Measurements from ENCODE around the gene INTS6L. TPM values are rescaled to one million over a fixed set of nuclear protein-coding genes. Genes with fewer than 3 reads are reported as not detected.
A peak's percentile ranks its signal among the peaks of the same experiment; 100 is the strongest.

INTS6L gene
- polyA plus RNA-seq, 4 donors = 2.4 to 11.1 (median 10.3) TPM

GRCh38 chrX:135518161-135518560 is 2.3 kb upstream of the INTS6L start:
- FAIRE-seq = no peak
- Histone ChIP-seq H3K27ac (ENCODE audit: low read depth in 1 of 3, low read length in 2 of 3) (no peak overlapping the region), H3K27me3 (ENCODE audit: control insufficient read depth in 3 of 3, insufficient read depth in 3 of 3, low read length in 3 of 3) (no peaks in the 10 kb centered on the region), H3K36me3 (ENCODE audit: control insufficient read depth in 3 of 3, insufficient read depth in 2 of 3, low read depth in 1 of 3, low read length in 3 of 3) (no peaks in the 10 kb centered on the region), H3K4me1 (ENCODE audit: control insufficient read depth in 3 of 3, insufficient read depth in 2 of 3, low read depth in 1 of 3, low read length in 2 of 3) (peaks cover 0 to 3% (median 0%) of the 10 kb centered on the region in 3 donors), H3K4me3 (ENCODE audit: low read depth in 1 of 3, low read length in 3 of 3) (no peak overlapping the region), H3K9me3 (ENCODE audit: control insufficient read depth in 2 of 2, insufficient read depth in 1 of 2, low read depth in 1 of 2, low read length in 1 of 2) (no peaks in the 10 kb centered on the region)
- WGBS, 3 donors = 36 to 56% (median 47%) methylated on average over 1 of the region's 1 CpG
- peak; percentile 16 to 19 for DNase-seq

GRCh38 chrX:135520022-135520552 is 373 bp upstream of the INTS6L start:
- WGBS, 3 donors = 1 to 35% (median 10%) methylated on average over 12 of the region's 12 CpGs
- no peaks in the 10 kb centered on the region for H3K36me3 ChIP-seq (ENCODE audit: control insufficient read depth in 3 of 3, insufficient read depth in 2 of 3, low read depth in 1 of 3, low read length in 3 of 3)
- H3K27ac ChIP-seq (ENCODE audit: low read depth in 1 of 3, low read length in 2 of 3) = peak overlapping the region in 2 of 3 donors; percentile 96 to 98
- FAIRE-seq = no peak
- DNase-seq = no peak
- H3K9me3 ChIP-seq (ENCODE audit: control insufficient read depth in 2 of 2, insufficient read depth in 1 of 2, low read depth in 1 of 2, low read length in 1 of 2) = no peaks in the 10 kb centered on the region
- H3K27me3 ChIP-seq (ENCODE audit: control insufficient read depth in 3 of 3, insufficient read depth in 3 of 3, low read length in 3 of 3) = no peaks in the 10 kb centered on the region
- peaks cover 0 to 3% (median 0%) of the 10 kb centered on the region in 3 donors for H3K4me1 ChIP-seq (ENCODE audit: control insufficient read depth in 3 of 3, insufficient read depth in 2 of 3, low read depth in 1 of 3, low read length in 2 of 3)
- peak overlapping the region in 2 of 3 donors; percentile 31 to 78 for H3K4me3 ChIP-seq (ENCODE audit: low read depth in 1 of 3, low read length in 3 of 3)

GRCh38 chrX:135521405-135522131 is 1.1 kb downstream of the INTS6L start:
- Histone ChIP-seq H3K27me3 (ENCODE audit: control insufficient read depth in 3 of 3, insufficient read depth in 3 of 3, low read length in 3 of 3) (no peaks in the 10 kb centered on the region), H3K4me3 (ENCODE audit: low read depth in 1 of 3, low read length in 3 of 3) (peak overlapping the region; percentile 60 to 78 (median 72)), H3K27ac (ENCODE audit: low read depth in 1 of 3, low read length in 2 of 3) (peak overlapping the region; percentile 64 to 98 (median 96)), H3K9me3 (ENCODE audit: control insufficient read depth in 2 of 2, insufficient read depth in 1 of 2, low read depth in 1 of 2, low read length in 1 of 2) (no peaks in the 10 kb centered on the region), H3K4me1 (ENCODE audit: control insufficient read depth in 3 of 3, insufficient read depth in 2 of 3, low read depth in 1 of 3, low read length in 2 of 3) (peaks cover 0 to 3% (median 0%) of the 10 kb centered on the region in 3 donors), H3K36me3 (ENCODE audit: control insufficient read depth in 3 of 3, insufficient read depth in 2 of 3, low read depth in 1 of 3, low read length in 3 of 3) (no peaks in the 10 kb centered on the region)
- no peak for FAIRE-seq
- peak; percentile 89 to 90 for DNase-seq
- 0 to 37% (median 16%) methylated on average over 33 to 73 of the region's 73 CpGs for WGBS, 3 donors

GRCh38 chrX:135522132-135522530 is 1.7 kb downstream of the INTS6L start:
- DNase-seq (no peak), FAIRE-seq (no peak)
- H3K36me3 ChIP-seq (ENCODE audit: control insufficient read depth in 3 of 3, insufficient read depth in 2 of 3, low read depth in 1 of 3, low read length in 3 of 3) = no peaks in the 10 kb centered on the region
- H3K27ac ChIP-seq (ENCODE audit: low read depth in 1 of 3, low read length in 2 of 3) = peak overlapping the region; percentile 38 to 87 (median 84)
- H3K9me3 ChIP-seq (ENCODE audit: control insufficient read depth in 2 of 2, insufficient read depth in 1 of 2, low read depth in 1 of 2, low read length in 1 of 2) = no peaks in the 10 kb centered on the region
- H3K4me1 ChIP-seq (ENCODE audit: control insufficient read depth in 3 of 3, insufficient read depth in 2 of 3, low read depth in 1 of 3, low read length in 2 of 3) = peaks cover 0 to 3% (median 0%) of the 10 kb centered on the region in 3 donors
- peak overlapping the region; percentile 46 to 59 (median 49) for H3K4me3 ChIP-seq (ENCODE audit: low read depth in 1 of 3, low read length in 3 of 3)
- WGBS, 3 donors = 1 to 33% (median 7%) methylated on average over 9 of the region's 9 CpGs
- no peaks in the 10 kb centered on the region for H3K27me3 ChIP-seq (ENCODE audit: control insufficient read depth in 3 of 3, insufficient read depth in 3 of 3, low read length in 3 of 3)

- DNase-seq = no peak
- no peak for FAIRE-seq
- Histone ChIP-seq H3K36me3 (ENCODE audit: control insufficient read depth in 3 of 3, insufficient read depth in 2 of 3, low read depth in 1 of 3, low read length in 3 of 3) (no peaks in the 10 kb centered on the region), H3K9me3 (ENCODE audit: control insufficient read depth in 2 of 2, insufficient read depth in 1 of 2, low read depth in 1 of 2, low read length in 1 of 2) (no peaks in the 10 kb centered on the region), H3K27me3 (ENCODE audit: control insufficient read depth in 3 of 3, insufficient read depth in 3 of 3, low read length in 3 of 3) (no peaks in the 10 kb centered on the region), H3K4me3 (ENCODE audit: low read depth in 1 of 3, low read length in 3 of 3) (no peak overlapping the region), H3K27ac (ENCODE audit: low read depth in 1 of 3, low read length in 2 of 3) (no peak overlapping the region), H3K4me1 (ENCODE audit: control insufficient read depth in 3 of 3, insufficient read depth in 2 of 3, low read depth in 1 of 3, low read length in 2 of 3) (peaks cover 0 to 6% (median 0%) of the 10 kb centered on the region in 3 donors)
- whole genome bisulfite sequencing, 3 donors = 78 to 81% (median 80%) methylated on average over 19 to 20 of the region's 20 CpGs
Measured at GRCh38 chrX:135522878-135523693, 2.6 kb downstream of the INTS6L start.

- Histone ChIP-seq H3K27me3 (ENCODE audit: control insufficient read depth in 3 of 3, insufficient read depth in 3 of 3, low read length in 3 of 3) (no peaks in the 10 kb centered on the region), H3K27ac (ENCODE audit: low read depth in 1 of 3, low read length in 2 of 3) (peak overlapping the region in 1 of 3 donors; percentile 63), H3K36me3 (ENCODE audit: control insufficient read depth in 3 of 3, insufficient read depth in 2 of 3, low read depth in 1 of 3, low read length in 3 of 3) (no peaks in the 10 kb centered on the region), H3K4me1 (ENCODE audit: control insufficient read depth in 3 of 3, insufficient read depth in 2 of 3, low read depth in 1 of 3, low read length in 2 of 3) (peaks cover 0 to 3% (median 0%) of the 10 kb centered on the region in 3 donors), H3K9me3 (ENCODE audit: control insufficient read depth in 2 of 2, insufficient read depth in 1 of 2, low read depth in 1 of 2, low read length in 1 of 2) (no peaks in the 10 kb centered on the region), H3K4me3 (ENCODE audit: low read depth in 1 of 3, low read length in 3 of 3) (no peak overlapping the region)
- WGBS, 3 donors = 22 to 70% (median 42%) methylated on average over 5 of the region's 5 CpGs
- FAIRE-seq (no peak), DNase-seq (peak in 1 of 2 donors; percentile 59)
Measured at GRCh38 chrX:135528254-135528653, 7.8 kb downstream of the INTS6L start.

- Histone ChIP-seq H3K27ac (ENCODE audit: low read depth in 1 of 3, low read length in 2 of 3) (no peak overlapping the region), H3K4me1 (ENCODE audit: control insufficient read depth in 3 of 3, insufficient read depth in 2 of 3, low read depth in 1 of 3, low read length in 2 of 3) (peaks cover 0 to 3% (median 0%) of the 10 kb centered on the region in 3 donors), H3K27me3 (ENCODE audit: control insufficient read depth in 3 of 3, insufficient read depth in 3 of 3, low read length in 3 of 3) (no peaks in the 10 kb centered on the region), H3K9me3 (ENCODE audit: control insufficient read depth in 2 of 2, insufficient read depth in 1 of 2, low read depth in 1 of 2, low read length in 1 of 2) (no peaks in the 10 kb centered on the region), H3K36me3 (ENCODE audit: control insufficient read depth in 3 of 3, insufficient read depth in 2 of 3, low read depth in 1 of 3, low read length in 3 of 3) (no peaks in the 10 kb centered on the region), H3K4me3 (ENCODE audit: low read depth in 1 of 3, low read length in 3 of 3) (no peak overlapping the region)
- FAIRE-seq (no peak), DNase-seq (no peak)
- WGBS, 3 donors = 26 to 77% (median 30%) methylated on average over 3 of the region's 3 CpGs
Measured at GRCh38 chrX:135528756-135529155, 8.3 kb downstream of the INTS6L start.

- no peaks in the 10 kb centered on the region for H3K9me3 ChIP-seq (ENCODE audit: control insufficient read depth in 2 of 2, insufficient read depth in 1 of 2, low read depth in 1 of 2, low read length in 1 of 2)
- H3K4me3 ChIP-seq (ENCODE audit: low read depth in 1 of 3, low read length in 3 of 3) = no peak overlapping the region
- H3K27ac ChIP-seq (ENCODE audit: low read depth in 1 of 3, low read length in 2 of 3) = no peak overlapping the region
- FAIRE-seq (no peak), DNase-seq (no peak)
- H3K36me3 ChIP-seq (ENCODE audit: control insufficient read depth in 3 of 3, insufficient read depth in 2 of 3, low read depth in 1 of 3, low read length in 3 of 3) = no peaks in the 10 kb centered on the region
- peaks cover 0 to 3% (median 0%) of the 10 kb centered on the region in 3 donors for H3K4me1 ChIP-seq (ENCODE audit: control insufficient read depth in 3 of 3, insufficient read depth in 2 of 3, low read depth in 1 of 3, low read length in 2 of 3)
- no peaks in the 10 kb centered on the region for H3K27me3 ChIP-seq (ENCODE audit: control insufficient read depth in 3 of 3, insufficient read depth in 3 of 3, low read length in 3 of 3)
- 80 to 95% (median 83%) methylated on average over 1 of the region's 1 CpG for WGBS, 3 donors
Measured at GRCh38 chrX:135530097-135530496, 9.6 kb downstream of the INTS6L start.
